Retinal pigment epithelial cell (primary cell): ENCODE results near the gene KRT74.

ENCODE experiments used
- DNase-seq: peaks from one replicate; pipeline ENCODE4 v3.0.0-alpha.2; 2010; ENCODE audit warnings: low read depth
- H3K4me3 ChIP-seq: 2 replicates; pipeline ENCODE4 v1.5.1; 2011; ENCODE audit warnings: mild to moderate bottlenecking, low read length, control low read depth, moderate library complexity
- CTCF ChIP-seq: conservative IDR thresholded peaks from 2 replicates; pipeline ENCODE4 v1.5.1; 2011; ENCODE audit warnings: low read depth, low read length, control low read depth, inconsistent platforms

Gene KRT74

GRCh38 chr12:52615208-52615868 is 41.7 kb upstream of the KRT74 start:
- DNase-seq, result no peak
- no peak for TF ChIP-seq CTCF
- H3K4me3 ChIP-seq, result no peak overlapping the region

GRCh38 chr12:52614381-52615207 is 41.0 kb upstream of the KRT74 start:
- no peak for TF ChIP-seq CTCF
- no peak for DNase-seq
- H3K4me3 ChIP-seq, result no peak overlapping the region

GRCh38 chr12:52613384-52614030 is 39.9 kb upstream of the KRT74 start:
- no peak for TF ChIP-seq CTCF
- no peak overlapping the region for H3K4me3 ChIP-seq
- DNase-seq, result no peak

GRCh38 chr12:52612431-52613383 is 39.1 kb upstream of the KRT74 start:
- no peak for TF ChIP-seq CTCF
- no peak overlapping the region for H3K4me3 ChIP-seq
- no peak for DNase-seq

- no peak for DNase-seq
- no peak for TF ChIP-seq CTCF
- no peak overlapping the region for H3K4me3 ChIP-seq
These were observed 37.4 kb upstream of the KRT74 start for GRCh38 chr12:52611080-52611468.

GRCh38 chr12:52608826-52609630 is 35.4 kb upstream of the KRT74 start:
- DNase-seq, result no peak
- TF ChIP-seq CTCF, result no peak
- no peak overlapping the region for H3K4me3 ChIP-seq
